GM12872 (cell line): ENCODE data around the gene SPACA4.

Source experiments
- TF ChIP-seq, protein P1 (sequence below): IDR thresholded peaks from 3 replicates; pipeline ENCODE4 v1.5.1; 2011; ENCODE audit warnings: low read depth, mild to moderate bottlenecking, low read length, moderate library complexity; ENCODE audit not compliant: insufficient read depth

The SPACA4 gene

DNA sequence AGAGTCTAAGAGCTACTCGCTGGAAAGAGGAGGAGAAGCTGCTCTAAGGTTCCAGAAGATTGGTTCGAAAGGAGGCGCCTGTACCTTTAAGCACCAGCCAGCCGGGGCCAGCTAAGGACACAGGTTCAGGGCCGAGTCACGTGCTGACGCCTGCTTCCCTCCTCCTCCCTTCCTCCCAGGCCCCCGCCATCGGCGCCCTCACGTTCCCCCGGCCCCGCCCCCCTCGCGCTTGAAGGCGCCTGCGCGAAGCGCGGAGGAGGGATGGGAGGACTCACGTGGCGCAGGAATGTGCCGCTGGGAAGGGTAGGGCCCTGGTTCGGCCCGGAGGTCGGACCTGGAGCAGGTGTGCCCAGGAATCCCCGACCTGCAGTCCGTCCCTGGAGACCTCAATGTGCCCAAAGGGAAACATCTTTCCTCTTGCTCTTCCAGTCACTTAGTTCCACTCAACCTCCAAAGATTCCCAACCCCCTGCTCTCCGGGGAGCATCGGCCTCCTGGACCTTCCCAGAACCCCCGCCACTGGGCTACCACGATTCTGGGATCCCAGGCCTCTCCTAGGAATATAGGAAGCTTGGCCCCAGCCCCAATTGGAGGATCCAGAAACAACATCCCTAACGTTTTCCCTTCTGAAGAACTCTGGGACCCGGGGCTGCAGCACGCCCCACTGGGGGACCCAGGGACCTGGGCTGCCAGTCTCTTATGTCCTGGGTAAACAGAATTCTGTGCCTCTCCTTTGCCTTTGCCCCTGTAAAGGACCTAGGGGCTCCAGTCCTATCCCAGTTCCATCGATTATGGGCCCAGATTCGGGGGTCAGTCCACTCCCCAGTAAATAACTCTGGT, 28.1 kb downstream of the SPACA4 start:
- TF ChIP-seq, protein P1, sequence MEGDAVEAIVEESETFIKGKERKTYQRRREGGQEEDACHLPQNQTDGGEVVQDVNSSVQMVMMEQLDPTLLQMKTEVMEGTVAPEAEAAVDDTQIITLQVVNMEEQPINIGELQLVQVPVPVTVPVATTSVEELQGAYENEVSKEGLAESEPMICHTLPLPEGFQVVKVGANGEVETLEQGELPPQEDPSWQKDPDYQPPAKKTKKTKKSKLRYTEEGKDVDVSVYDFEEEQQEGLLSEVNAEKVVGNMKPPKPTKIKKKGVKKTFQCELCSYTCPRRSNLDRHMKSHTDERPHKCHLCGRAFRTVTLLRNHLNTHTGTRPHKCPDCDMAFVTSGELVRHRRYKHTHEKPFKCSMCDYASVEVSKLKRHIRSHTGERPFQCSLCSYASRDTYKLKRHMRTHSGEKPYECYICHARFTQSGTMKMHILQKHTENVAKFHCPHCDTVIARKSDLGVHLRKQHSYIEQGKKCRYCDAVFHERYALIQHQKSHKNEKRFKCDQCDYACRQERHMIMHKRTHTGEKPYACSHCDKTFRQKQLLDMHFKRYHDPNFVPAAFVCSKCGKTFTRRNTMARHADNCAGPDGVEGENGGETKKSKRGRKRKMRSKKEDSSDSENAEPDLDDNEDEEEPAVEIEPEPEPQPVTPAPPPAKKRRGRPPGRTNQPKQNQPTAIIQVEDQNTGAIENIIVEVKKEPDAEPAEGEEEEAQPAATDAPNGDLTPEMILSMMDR = no peak

DNA sequence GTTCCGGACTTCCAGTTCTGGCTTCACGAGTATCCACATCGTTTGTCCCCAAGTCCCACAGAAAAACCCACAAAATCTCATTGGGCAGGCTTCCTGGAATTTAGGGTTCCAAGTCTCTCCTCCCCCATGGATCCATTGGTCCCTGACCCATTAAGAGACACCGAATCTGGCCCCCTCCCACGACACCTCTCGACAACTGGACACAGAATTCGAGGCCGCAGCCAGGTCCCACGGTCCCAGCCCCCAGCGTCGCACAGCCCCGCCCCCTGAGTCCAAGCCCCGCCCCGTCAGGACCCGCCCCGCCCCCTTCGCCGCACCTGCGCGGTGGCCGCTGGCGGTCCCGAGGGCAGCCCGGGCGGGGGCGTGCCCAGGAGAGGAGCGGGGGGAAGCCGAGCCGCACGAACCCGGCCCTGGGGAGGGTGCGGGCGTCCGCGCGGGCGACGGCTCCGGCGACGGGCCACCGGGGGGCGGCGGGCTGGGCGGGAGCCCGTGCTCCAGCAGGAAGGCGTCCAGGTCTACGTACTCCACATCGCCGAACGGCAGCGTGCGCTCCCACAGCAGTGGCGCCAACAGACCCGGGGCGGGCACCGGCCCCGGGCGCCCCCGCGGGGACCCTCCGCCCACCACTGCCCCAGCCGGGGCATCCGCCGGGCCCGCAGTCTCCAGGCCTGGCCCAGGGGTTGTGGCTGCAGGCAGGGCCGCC, 28.9 kb downstream of the SPACA4 start:
- TF ChIP-seq, protein P1 = no peak

DNA sequence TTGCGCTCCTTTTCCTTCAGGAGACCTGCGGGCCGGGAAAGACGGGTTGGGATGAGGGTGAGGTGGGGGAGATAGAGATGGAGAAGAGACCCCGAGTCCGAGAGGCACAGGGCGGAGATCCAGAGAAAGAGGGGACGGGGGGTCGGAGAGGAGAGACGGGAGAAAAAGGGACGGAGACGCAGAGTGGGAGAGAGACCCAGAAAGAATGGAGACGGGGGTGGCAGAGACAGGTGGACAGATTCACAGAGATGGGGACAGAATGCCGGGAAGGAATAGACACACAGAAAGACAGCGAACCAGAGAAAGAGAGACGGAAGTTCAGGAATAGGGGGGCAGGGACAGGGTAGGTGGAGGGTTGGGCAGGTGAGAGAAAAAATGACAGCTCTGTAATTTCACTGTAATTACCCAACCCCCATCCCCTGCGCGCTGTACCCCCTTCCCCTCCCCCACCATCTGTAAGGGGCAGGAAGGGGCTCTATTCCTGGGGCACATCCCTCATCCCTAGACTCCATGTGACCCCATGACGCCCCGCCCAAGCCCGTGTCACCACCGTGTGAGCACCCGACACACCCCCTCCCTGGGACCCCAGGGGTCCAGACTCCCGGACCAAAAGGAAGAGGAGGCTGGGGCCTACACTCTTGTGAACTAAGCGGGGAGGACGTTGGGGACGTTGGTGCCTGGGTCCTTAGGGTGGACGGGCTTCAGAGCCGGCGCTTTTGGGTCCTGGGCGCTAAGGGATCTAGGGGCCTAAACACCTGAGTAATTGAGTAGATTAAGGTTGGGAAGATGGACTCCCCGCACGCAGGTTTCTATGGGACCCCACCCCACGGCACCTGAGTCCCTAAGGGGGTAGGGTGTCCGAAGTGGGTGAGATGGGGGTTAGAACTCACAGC, 29.7 kb downstream of the SPACA4 start:
- TF ChIP-seq, protein P1 = no peak

DNA sequence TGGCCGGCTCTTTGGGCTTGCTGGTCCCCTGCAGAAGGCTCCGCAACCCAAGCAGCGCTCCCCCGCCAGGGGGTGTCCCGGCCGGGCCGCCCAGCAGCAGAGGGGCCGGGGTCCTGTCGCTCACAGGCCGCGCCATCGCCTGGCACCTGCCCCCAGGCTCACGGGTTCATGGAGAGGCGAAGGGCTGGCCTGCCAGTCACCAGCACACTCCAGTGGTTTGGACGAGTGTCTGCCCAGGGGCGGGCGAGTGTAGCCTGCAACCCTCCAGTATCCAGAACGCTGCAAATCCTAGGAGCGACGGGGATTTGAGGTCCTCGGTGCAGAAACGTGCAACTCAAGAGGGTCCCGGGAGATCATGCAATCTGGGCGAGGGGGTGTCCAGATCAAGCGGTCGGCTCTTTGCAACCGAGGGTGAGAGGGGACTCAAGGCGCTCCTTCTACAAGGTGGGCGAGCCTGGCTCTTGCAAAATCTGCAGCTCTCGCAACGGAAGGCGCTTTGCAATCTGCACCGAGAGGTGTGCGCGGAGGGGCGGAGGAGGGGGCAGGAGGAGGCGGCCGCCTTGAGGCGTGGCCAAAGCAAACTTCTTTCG, 30.4 kb downstream of the SPACA4 start, which contains the start of gene DBP:
Gene DBP, minus strand, starts transcription at position 521 of the 590 bp plus-strand sequence. Its CDS starts 385 bp downstream, at position 136.
- TF ChIP-seq, protein P1 = peak; percentile 26; the same call in 2 of the 3 replicates

DNA sequence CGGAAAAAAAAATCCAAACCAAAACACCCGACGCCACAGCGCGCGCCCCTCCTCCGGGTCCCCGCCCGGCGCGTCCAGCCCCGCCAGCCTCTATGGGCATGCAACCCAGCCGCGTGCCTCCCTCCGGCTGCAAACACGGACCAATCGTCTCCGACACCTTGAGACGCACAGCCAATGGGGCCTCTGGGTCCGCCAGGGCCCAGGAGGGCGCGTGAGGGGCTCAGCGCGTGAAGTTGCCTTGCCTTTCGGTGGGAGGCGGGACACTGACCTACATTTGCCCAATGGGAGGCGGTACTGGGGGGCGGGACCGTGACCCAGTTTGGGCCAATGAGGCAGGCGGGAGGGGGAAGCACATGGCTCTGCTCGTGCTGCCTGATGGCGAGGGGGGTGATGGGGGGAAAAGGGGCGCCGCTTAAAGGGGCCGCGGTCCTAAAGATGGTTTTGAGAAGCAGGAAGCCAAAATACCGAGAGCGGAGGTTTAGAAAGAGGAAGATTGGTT, 31.0 kb downstream of the SPACA4 start:
- TF ChIP-seq, protein P1 = no peak

DNA sequence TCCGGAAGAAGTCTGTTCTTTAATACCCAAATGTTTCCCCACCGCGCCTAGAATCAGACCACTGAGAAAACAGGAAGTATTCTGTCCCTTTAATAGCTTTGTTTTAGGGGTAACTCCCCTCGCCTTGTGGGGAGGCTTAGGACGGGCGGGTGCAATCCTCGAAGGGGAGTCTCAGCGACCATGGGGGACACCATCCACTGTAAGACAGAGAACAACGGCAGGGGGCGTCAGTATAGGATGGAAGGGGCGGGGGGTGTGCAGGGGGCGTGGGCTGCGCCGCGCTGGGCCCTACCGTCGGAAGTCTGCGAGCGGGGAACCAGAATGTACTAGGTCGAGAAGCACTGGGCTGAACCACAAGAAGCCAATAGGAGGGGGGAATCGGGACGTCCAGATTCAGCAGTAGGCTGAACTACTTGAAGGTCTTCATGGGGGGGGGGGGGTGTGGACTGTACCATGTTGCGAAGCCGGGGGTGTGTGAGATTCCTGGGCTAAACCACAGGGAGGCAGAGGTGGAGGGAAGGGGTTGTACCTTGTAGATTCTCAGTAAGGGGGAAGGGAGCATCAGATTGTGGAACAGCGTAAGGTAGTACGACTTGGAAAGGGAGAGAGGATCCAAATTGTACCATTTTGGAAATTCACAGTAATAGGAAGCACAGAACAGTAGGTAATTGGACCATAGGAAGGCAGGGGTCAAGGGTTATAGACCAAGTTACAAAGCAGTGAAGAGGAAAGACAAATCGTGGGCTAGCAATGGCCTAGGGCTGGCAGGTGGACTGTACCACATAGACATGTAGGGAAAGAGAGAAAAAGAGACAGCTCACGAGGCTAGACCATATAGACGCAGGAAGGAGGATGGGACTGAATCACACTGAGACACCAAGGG, 31.6 kb downstream of the SPACA4 start:
- TF ChIP-seq, protein P1 = no peak
